Suprapubic skin (tissue), 4 donors: Measurements from ENCODE around the gene ZSWIM6.

Experiments used
- EP300 ChIP-seq: sonication (generic); formaldehyde crosslinking; IDR thresholded peaks from one replicate; pipeline ENCODE4 v1.6.1; 2017; ENCODE audit warnings: antibody characterized with exemption
- POLR2A ChIP-seq, 2 donors: fragments of 450-650 bp; IDR thresholded peaks; one replicate each; pipeline ENCODE4 v1.6.1; 2017; ENCODE audit warnings: antibody characterized with exemption in 2 of 2, mild to moderate bottlenecking in 2 of 2, moderate library complexity in 2 of 2
- POLR2AphosphoS5 ChIP-seq, 3 donors: sonication (generic); formaldehyde crosslinking; IDR thresholded peaks; one replicate each; pipeline ENCODE4 v1.6.1; 2017; ENCODE audit warnings: antibody characterized with exemption in 3 of 3
- TF ChIP-seq, protein P1 (sequence below), 2 donors: fragments of 200-600 bp in 1 of 2; fragments of 450-650 bp in 1 of 2; sonication (generic) in 1 of 2; IDR thresholded peaks; one replicate each; pipeline ENCODE4 v1.5.1; 2016 to 2019; ENCODE audit warnings: antibody characterized with exemption in 2 of 2, mild to moderate bottlenecking in 1 of 2, moderate library complexity in 1 of 2

DNA sequence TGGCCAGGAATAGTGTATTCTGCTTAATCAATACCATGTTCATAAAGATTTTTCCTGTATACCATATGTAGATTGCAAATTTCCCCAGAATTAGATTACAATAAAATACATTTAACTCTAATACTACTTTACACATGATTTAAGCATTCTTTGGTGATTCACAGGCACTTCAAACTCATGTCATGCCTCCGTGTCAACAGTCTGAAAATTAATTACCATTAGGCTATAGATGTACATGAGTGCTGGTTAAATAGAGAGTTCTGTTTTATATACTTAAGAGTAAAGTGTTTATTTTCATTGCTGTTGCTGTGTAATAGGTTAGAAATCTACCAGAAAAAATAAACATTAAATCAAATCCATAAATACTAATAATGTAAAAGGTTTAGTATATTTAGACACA lies 159.8 kb downstream of the ZSWIM6 start:
- TF ChIP-seq, protein P1, sequence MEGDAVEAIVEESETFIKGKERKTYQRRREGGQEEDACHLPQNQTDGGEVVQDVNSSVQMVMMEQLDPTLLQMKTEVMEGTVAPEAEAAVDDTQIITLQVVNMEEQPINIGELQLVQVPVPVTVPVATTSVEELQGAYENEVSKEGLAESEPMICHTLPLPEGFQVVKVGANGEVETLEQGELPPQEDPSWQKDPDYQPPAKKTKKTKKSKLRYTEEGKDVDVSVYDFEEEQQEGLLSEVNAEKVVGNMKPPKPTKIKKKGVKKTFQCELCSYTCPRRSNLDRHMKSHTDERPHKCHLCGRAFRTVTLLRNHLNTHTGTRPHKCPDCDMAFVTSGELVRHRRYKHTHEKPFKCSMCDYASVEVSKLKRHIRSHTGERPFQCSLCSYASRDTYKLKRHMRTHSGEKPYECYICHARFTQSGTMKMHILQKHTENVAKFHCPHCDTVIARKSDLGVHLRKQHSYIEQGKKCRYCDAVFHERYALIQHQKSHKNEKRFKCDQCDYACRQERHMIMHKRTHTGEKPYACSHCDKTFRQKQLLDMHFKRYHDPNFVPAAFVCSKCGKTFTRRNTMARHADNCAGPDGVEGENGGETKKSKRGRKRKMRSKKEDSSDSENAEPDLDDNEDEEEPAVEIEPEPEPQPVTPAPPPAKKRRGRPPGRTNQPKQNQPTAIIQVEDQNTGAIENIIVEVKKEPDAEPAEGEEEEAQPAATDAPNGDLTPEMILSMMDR (IDR thresholded peaks at IDR 0.05) = no peak
- TF ChIP-seq POLR2A (IDR thresholded peaks at IDR 0.05) (no peak), EP300 (no peak), POLR2AphosphoS5 (IDR thresholded peaks at IDR 0.05) (no peak)
